Measurements from ENCODE around the gene TIRAP.
A peak's percentile ranks its signal among the peaks of the same experiment; 100 is the strongest.
"Not testable (repeated sequence)": the region's sequence is repeated elsewhere in the genome, so short reads cannot be mapped to it uniquely, and the experiment has no call there.

TIRAP gene, protein sequence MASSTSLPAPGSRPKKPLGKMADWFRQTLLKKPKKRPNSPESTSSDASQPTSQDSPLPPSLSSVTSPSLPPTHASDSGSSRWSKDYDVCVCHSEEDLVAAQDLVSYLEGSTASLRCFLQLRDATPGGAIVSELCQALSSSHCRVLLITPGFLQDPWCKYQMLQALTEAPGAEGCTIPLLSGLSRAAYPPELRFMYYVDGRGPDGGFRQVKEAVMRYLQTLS

GRCh38 chr11:126282736-126283591, at the start of gene TIRAP:
Gene TIRAP (plus strand): TSS chr11:126283093. CDS start chr11:126290895, 7,802 bp downstream.
- peak; percentile 31 for DNase-seq

GRCh38 chr11:126233391-126233790, 49.5 kb upstream of the TIRAP start:
- DNase-seq, result no peak

DNA sequence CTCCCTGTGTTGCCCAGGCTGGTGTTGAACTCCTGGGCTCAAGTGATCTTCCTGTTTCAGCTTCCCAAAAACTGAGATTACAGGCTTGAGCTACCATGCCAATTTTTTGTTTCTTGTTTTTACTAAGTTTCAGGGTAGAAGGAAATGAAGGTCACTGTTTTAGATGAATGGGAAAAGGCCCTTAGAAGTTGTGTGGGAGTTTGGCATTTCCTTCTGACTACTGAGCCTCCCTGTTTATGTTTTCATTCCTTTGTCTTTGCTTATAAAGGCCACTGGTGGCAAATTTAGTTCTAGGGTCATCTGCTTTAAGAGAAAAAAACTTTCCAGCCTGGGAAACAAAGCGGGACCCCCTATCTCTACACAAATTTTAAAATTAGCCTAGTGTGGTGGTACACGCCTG, 36.3 kb upstream of the TIRAP start:
- no peak for DNase-seq

- DNase-seq, result no peak
These were observed 29.6 kb upstream of the TIRAP start for GRCh38 chr11:126253265-126253664.

DNA sequence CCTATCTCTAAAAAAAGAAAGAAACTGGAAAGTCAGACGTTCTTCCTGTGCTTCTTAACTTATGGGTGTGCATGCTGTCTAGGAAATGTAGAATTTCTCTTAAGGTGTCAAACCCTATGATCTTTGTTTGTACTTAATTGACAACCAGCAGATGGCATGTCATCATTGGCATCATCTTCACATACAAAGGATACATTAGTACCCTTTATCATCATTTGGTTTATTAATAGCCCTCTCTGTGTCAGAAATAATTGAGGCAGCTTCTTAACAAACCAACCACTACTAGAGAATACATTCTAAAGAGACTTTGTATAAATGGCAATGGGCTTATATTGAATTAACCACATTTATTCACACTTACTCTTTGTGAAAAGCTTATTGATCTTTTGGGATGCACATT, 28.1 kb upstream of the TIRAP start:
- no peak for DNase-seq

DNA sequence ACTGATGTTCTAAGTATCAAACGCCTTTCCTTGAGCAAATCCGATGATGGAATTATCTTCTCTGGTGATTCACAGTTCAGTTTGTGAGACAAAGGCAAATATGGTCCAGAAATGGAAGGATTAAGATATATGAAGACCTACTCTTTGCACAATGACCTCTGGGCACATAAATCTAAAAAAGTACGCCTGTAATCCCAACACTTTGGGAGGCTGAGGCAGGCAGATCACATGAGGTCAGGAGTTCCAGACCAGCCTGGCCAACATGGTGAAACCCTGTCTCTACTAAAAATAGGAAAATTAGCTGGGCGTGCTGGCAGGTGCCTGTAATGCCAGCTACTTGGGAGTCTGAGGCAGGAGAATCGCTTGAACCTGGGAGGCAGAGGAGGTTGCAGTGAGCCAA, 27.4 kb upstream of the TIRAP start:
- not testable (repeated sequence) for DNase-seq

GRCh38 chr11:126256216-126256615, 26.7 kb upstream of the TIRAP start:
- DNase-seq, result no peak

DNA sequence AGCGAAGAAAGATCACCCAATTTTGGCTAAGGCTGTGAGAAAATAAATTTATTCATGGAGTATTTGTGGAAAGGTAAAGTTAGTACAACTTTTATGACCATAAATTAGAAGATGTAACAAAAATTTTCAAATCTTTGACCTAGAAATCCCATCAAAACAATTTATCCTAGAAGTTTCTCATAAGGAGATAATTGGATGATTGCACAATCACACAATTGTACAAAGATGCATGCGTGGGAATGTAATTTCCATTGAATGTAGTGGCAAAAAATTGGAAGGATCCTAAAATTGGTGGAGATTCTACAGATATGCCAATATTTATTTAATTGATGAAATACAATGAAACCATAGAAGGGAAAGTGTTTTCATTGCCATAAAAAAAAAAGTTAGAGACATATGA, 25.7 kb upstream of the TIRAP start:
- DNase-seq, result no peak

- DNase-seq, result no peak
These were observed 25.1 kb upstream of the TIRAP start for GRCh38 chr11:126257764-126258163.

- DNase-seq, result no peak
These were observed 20.7 kb upstream of the TIRAP start for GRCh38 chr11:126262216-126262615.

- DNase-seq, result no peak
These were observed 19.4 kb upstream of the TIRAP start for GRCh38 chr11:126263489-126263888.

DNA sequence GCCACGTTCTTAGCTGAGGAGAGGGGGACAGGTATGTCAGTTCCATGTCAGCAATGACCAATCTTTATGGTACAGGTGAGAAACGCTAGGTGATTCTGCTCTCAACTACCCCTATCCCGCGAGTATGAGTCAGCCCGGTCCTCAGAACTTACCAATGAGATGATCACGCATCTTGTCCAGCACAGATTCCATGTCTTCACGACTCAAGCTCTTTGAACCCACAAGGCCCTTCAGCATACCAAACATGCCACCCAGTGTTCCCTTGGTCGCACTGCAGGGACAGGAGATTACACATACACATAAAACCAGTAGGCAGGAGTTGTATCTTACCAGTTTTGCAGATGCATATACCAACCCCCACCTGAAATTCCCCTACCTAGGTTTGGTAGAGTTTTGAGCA, 17.1 kb upstream of the TIRAP start:
- DNase-seq, result no peak

DNA sequence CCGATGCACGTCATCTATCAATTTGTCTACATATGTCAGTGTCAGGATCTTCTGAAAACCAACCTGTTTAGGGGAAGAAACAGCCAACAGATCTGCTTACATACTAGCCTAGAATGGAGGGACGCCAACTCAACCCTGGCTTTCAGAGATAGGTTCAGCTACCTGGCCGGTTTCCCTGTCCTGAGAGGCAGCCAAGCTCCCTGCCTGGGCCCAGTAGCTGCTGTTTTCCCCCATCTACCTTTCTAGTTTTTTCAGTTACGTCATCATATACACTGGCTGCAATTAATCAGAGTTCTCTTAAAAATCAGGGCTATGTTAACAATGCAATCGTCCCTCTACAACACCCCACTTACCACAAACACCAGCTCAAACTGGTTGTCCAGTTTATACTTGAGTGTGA, 15.2 kb upstream of the TIRAP start:
- no peak for DNase-seq

GRCh38 chr11:126268361-126268707, 14.6 kb upstream of the TIRAP start:
- no peak for DNase-seq

DNA sequence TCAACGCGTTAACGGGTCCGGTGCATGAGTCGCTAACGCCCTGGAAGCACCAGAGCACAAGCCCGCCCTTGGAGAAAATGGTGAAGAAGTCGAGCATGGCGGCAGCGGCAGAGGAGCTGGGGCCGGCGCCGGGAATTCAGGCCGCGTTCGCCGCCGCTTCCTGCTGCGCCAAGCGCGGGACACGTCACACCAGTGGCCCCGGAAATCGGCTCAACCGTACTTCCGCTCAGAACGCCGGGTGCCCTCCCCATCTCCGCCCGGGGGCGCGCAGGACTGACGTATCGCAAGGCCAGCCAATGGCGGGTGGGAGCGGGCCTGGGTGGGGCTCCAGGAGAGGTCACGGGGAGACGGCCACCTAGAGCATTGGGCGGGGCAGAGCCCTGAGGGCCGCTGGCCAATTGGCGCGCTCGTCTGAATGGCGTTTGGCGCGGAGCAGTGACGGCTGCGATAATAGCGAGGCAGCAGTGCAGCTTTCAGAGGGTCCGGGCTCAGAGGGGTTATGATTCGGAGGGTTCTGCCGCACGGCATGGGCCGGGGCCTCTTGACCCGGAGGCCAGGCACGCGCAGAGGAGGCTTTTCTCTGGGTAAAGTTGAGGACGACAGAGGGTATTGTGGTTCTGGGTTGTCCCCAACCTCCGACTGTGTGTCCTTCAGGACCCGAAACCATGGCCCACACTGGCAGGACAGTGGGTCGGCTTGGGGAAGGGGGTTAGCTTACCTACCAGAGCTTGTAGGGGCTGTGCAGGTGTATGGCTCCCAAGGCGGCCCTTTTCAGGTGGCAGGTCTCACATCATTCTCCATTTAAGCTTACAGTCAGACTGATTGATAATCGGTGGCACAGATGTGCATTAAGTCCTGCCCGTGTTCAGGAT, 13.9 kb upstream of the TIRAP start, which contains the start of the genes FOXRED1 and SRPRA:
FOXRED1 (plus strand) TSS at position 447 of the 872 bp plus-strand sequence; CDS start at position 500, 53 bp downstream.
SRPRA (minus strand) TSS at position 188 of the 872 bp plus-strand sequence; CDS start at position 97, 91 bp downstream.
- DNase-seq, result peak; percentile 99

DNA sequence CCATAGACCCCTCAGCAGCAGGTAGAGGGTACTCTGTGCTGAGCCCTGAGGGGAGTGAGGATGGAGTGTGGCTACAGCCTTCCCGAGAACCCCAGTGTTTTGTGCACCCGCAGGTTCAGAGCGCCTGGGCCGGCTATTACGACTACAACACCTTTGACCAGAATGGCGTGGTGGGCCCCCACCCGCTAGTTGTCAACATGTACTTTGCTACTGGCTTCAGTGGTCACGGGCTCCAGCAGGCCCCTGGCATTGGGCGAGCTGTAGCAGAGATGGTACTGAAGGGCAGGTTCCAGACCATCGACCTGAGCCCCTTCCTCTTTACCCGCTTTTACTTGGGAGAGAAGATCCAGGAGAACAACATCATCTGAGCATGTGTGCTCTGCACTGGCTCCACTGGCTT, 5.6 kb upstream of the TIRAP start:
- DNase-seq, result no peak

DNA sequence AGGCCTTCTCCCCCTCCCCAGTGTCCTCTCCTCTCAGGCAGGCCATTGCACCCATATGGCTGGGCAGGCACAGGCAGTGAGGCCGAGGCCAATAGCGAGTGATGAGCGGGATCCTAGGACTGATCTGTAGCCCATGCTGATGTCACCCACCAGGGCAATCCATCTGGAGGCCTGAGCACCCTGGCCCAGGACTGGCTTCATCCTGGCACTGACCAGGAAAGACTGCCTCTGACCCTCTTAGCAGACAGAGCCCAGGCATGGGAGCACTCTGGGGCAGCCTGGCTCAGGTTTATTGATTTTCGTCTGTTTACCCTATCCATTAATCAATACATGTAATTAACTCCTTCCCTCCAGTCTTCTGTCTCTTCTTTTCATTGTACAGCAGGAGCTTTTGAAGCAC, 5.1 kb upstream of the TIRAP start:
- DNase-seq, result no peak

DNA sequence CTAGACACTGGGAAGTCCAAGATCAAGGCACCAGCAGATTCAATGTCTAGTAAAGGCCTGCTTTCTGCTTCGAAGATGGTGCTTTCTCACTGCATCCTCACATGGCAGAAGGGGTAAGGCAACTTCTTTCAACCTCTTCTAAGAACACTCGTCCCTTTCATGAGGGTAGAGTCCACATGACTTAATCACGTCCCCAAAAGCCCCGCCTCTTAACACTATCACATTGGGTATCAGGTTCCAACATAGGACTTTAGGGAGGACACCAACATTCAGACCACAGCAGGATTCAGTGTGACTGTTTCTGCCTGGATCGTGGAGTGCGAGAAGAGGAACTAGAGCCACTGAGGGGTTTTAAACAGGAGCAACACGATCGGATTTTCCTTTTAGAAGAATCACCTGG, 3.7 kb upstream of the TIRAP start:
- no peak for DNase-seq

- no peak for DNase-seq
These were observed 2.3 kb upstream of the TIRAP start for GRCh38 chr11:126280595-126280994.

- no peak for DNase-seq
These were observed 1.6 kb upstream of the TIRAP start for GRCh38 chr11:126281245-126281644.

DNA sequence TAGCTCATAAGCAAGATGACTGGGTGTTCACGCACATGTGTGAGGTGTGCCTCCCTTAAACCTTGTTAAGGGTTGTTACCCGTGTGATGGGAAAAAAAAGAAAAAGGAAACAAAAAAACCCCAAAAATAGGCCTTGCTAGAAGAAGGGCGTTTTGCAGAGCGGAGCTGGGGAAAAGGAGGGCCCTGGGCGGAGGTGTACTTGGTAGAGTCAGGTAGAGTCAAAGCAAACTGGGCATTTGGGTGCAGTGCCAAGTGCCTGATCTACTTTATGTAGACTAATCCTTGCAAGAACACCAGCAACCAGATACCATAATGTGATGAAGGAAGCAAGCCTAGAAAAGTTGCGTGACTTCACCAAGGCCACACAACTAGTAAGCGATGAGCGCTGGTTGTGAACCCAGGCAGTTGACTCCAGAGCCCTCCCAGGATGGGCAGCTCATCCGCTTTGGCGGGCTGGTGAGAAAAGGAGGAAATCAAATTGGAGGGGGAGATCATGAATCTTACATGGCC, 1.2 kb upstream of the TIRAP start:
- DNase-seq, result no peak

DNA sequence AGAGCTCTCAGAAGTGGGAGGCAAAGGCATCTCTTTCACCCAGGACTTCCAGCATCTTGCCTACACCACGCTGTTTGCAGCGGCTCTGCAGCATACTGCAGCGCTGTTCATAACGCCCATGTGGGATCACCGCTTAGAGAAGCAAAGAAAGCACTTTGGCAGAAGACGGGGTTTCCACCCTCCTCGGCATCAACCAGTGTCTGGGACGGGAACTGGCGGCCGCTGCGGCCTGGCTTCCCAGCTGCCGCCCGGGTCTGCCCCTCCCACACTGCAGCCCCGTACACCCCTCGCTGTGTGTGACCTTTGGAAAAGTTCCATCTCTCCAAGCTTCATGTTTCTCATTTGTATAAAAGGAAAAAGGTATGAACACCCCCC, 545 bp upstream of the TIRAP start:
- peak; percentile 22 for DNase-seq

GRCh38 chr11:126284829-126285228, 1.9 kb downstream of the TIRAP start:
- peak; percentile 46 for DNase-seq

Measured in NCI-H1436 (cell line).